ENCODE measurements around the gene RAVER1.
"Not testable (repeated sequence)": the region's sequence is repeated elsewhere in the genome, so short reads cannot be mapped to it uniquely, and the experiment has no call there.

The RAVER1 gene, protein sequence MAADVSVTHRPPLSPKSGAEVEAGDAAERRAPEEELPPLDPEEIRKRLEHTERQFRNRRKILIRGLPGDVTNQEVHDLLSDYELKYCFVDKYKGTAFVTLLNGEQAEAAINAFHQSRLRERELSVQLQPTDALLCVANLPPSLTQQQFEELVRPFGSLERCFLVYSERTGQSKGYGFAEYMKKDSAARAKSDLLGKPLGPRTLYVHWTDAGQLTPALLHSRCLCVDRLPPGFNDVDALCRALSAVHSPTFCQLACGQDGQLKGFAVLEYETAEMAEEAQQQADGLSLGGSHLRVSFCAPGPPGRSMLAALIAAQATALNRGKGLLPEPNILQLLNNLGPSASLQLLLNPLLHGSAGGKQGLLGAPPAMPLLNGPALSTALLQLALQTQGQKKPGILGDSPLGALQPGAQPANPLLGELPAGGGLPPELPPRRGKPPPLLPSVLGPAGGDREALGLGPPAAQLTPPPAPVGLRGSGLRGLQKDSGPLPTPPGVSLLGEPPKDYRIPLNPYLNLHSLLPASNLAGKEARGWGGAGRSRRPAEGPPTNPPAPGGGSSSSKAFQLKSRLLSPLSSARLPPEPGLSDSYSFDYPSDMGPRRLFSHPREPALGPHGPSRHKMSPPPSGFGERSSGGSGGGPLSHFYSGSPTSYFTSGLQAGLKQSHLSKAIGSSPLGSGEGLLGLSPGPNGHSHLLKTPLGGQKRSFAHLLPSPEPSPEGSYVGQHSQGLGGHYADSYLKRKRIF

DNA sequence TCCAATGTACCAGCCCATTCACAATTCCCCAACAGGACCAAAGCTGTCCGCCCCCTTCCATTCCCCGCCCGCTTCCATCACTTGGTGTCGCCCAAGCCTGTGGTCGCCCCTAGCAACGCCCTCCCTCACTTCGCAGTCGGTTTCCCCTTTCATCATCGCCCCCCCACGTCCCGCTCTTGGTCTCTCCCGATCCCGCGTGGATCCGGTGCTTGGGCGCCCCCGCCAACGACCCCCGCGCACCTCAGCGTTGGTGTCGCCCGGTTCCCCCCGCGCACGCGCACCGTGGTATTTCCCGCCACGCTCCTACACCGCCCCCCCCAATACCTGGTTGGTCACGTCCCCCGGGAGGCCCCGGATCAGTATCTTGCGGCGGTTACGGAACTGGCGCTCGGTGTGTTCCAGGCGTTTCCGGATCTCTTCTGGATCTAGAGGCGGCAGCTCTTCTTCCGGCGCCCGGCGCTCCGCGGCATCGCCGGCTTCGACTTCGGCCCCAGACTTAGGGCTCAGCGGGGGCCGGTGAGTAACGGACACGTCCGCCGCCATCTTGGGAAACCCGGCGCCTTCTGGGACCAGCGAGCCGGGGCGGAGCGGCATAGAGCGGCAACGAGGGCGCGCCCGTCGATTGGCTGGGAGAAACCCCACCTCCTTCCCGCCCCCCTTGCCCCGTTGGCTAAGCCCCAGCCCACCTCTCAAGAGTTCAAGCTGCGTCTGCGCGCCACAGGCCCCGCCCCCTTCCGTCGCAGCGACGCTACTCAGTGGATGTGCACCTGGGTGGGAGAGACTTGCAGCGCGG is at the start of gene RAVER1:
Gene RAVER1, minus strand, starts transcription at position 565 of the 793 bp plus-strand sequence. Its CDS starts 22 bp downstream, at position 543.
- DNase-seq = peak; percentile 99

DNA sequence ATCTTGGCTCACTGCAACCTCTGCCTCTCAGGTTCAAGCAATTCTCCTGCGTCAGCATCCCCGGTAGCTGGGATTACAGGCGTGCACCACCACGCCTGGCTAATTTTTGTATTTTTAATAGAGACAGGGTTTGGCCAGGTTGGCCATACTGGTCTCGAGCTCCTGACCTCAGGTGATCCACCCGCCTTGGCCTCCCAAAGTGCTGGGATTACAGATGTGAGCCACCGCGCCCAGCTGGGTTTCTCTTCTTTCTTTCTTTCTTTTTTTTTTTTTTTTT is 49.8 kb upstream of the RAVER1 start:
- DNase-seq = not testable (repeated sequence)

- peak; percentile 98 for DNase-seq
These were observed 47.2 kb upstream of the RAVER1 start, which contains the start of gene TYK2 for GRCh38 chr19:10380313-10381102. Gene TYK2, minus strand, starts transcription at chr19:10380572. Its CDS starts 2,166 bp downstream, at chr19:10378406.

DNA sequence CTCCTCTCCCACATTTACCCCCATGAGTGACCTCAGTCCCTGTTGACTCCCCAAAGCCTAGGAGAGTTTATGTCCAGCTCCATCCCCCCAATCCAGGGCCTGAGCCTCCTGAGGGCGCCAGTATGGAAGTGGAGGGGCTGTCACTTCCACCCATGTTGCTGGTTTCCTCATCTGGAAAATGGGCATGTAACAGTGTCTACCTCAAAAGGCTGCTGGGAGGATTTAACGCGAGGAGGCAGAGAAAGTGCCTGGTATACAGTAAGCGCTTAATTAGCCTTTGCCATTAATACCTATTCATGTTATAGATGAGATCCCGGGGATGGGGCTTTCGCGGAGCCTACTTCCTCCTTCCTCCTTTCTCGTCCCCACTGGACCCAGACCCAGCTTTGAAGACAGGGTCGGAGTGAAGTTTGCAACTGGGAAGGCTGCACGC is 46.6 kb upstream of the RAVER1 start:
- no peak for DNase-seq

GRCh38 chr19:10378124-10378523 is 44.8 kb upstream of the RAVER1 start:
- DNase-seq = no peak

DNA sequence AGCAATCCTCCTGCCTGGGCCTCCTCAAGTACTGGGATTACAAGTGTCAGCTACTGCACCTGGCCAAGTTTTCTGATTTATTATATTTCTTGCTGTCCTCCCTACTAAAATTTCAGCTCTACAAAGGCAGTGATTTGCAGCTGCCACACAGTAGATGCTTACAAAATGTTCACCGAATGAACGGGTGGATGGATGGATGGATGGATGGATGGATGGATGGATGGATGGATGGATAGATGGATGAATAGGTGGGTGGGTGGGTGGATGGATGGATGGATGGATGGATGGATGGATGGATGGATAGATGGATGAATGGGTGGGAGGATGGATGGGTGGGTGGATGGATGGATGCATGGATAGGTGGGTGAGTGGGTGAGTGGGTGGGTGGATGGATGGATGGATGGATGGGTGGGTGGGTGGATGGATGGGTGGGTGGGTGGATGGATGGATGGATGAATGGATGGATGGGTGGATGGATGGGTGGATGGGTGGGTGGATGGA is 43.9 kb upstream of the RAVER1 start:
- not testable (repeated sequence) for DNase-seq

GRCh38 chr19:10374931-10375330 is 41.6 kb upstream of the RAVER1 start:
- no peak for DNase-seq

GRCh38 chr19:10372690-10373089 is 39.4 kb upstream of the RAVER1 start:
- no peak for DNase-seq

- no peak for DNase-seq
These were observed 34.9 kb upstream of the RAVER1 start for GRCh38 chr19:10368101-10368803.

DNA sequence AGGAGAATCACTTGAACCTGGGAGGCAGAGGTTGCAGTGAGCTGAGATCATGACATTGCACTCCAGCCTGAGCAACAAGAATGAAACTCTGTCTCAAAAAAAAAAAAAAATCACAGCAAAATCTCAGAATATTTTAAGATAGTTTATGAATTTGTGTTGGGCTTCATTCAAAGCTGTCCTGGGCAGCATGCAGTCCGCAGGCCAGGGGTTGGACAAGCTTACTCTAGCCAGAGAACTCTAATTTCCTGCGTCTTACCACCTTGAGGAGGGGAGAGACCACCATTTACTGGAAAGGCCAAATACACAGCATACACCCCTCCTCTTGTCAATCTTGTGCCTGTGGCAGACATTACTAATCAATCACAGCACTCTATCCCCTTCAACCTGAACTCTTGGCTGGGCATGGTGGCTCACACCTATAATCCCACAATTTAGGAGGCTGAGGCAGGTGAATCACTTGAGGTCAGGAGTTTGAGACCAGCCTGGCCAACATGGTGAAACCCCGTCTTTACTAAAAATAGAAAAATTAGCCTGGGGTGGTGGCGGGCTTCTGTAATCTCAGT is 33.7 kb upstream of the RAVER1 start:
- not testable (repeated sequence) for DNase-seq

- DNase-seq = no peak
These were observed 32.2 kb upstream of the RAVER1 start for GRCh38 chr19:10365518-10365917.

DNA sequence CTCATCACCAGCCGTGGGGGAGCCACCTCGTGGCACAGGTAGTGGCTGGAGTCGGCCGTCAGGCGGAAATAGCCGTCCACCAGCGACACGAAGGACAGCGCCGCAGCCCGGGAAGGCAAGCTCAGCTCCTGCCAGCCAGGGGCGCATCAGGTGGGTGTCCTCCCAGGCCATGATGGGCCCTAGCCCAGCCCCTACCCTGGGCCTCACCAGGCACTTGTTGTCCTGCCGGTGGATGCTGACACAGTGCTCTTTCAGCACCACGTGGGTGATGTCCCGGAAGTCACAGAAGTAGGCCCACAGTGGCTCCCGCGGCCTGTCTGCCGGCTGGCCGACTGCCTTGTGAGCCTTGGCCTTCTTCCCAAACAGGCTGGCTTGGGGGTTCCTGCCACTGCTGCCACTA is 31.3 kb upstream of the RAVER1 start:
- no peak for DNase-seq

- DNase-seq = no peak
These were observed 30.5 kb upstream of the RAVER1 start for GRCh38 chr19:10363789-10364281.

DNA sequence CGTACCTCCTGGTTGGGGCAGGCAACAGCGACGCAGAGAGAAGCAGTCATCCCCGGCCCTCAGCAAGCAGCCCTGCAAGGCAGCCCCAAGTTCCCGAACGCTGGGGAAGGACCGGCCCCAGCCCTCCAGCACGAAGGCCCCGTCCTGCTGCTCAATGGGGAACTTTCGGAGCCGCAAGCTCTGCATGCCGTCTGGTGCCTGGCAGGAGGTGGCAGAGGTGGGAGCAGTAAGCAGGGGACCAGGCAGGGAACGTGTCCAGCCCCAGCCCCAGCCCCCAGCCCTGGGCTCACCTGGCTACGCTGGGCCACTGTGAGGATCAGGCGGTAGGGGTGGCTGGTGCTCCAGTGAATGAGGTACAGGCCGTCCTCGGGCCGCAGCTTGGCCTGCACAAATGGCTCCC is 28.9 kb upstream of the RAVER1 start:
- DNase-seq = no peak

DNA sequence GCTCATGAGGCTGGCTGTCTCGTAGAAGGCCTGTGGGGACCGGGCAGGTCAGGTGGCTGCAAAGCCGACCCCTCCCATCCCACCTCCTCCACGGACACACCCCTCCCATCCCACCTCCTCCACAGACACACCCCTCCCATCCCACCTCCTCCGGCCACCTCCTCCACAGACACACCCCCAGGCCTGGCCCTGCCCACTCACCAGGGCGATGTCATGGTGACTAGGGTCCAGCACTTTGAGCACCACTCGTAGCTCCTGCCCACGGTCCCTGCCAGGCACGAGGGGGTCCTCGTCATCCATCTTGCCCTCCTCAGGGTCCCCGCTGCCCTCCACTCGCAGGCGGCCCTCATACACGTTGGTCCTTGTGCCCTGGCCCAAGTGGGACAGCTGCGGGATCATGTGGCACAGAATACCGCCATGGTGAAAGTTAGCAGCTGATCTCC is 28.3 kb upstream of the RAVER1 start:
- DNase-seq = no peak

GRCh38 chr19:10356431-10356830 is 23.1 kb upstream of the RAVER1 start:
- no peak for DNase-seq

GRCh38 chr19:10353793-10354391 is 20.6 kb upstream of the RAVER1 start:
- peak; percentile 50 for DNase-seq

- no peak for DNase-seq
These were observed 19.7 kb upstream of the RAVER1 start for GRCh38 chr19:10352764-10353671.

DNA sequence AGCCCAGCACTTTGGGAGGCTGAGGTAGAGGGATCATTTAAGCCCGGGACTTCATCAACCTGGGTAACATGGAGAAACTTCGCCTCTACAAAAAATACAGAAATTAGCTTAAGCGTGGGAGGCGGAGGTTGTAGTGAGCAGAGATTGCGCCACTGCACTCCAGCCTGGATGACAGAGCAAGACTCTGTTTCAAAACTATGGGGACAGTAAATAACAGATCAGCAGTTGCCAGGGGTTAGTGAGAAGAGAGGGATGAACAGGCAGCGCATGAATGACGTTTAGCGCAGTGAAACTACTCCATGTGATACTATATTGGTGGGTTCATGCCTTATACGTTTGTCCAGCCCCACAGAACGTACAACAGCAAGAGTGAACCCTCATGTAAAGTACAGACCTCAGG is 13.2 kb upstream of the RAVER1 start:
- DNase-seq = no peak

DNA sequence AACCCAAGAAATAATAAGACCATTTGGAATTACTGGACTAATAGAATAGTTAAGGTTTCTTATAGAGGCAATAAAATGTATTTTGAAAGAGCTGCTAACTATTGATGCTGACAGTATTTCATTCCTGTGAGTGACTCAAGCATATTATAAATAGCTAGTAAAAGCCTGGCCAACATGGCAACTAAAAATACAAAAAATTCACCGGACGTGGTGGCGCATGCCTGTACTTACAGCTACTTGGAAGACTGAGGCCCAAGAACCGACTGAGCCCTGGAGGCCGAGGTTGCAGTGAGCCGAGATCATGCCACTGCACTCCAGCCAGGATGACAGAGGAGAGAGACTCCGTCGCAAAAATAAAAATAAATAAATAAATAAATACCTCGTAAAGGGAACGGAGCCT is 11.5 kb upstream of the RAVER1 start:
- DNase-seq = no peak

All from activated CD4-positive, alpha-beta T cell treated with anti-CD3 and anti-CD28 coated beads, Interleukin-2, amount 50 U/mL, for 16 hours (primary cell).